HS-5 (cell line): Measurements from ENCODE around the gene PPM1E.
"Not testable (repeated sequence)": the region's sequence is repeated elsewhere in the genome, so short reads cannot be mapped to it uniquely, and the experiment has no call there.

Experiments
- DNase-seq: peaks from one replicate; pipeline ENCODE4 v3.0.0-alpha.2; 2012; ENCODE audit warnings: low read depth

PPM1E gene

DNA sequence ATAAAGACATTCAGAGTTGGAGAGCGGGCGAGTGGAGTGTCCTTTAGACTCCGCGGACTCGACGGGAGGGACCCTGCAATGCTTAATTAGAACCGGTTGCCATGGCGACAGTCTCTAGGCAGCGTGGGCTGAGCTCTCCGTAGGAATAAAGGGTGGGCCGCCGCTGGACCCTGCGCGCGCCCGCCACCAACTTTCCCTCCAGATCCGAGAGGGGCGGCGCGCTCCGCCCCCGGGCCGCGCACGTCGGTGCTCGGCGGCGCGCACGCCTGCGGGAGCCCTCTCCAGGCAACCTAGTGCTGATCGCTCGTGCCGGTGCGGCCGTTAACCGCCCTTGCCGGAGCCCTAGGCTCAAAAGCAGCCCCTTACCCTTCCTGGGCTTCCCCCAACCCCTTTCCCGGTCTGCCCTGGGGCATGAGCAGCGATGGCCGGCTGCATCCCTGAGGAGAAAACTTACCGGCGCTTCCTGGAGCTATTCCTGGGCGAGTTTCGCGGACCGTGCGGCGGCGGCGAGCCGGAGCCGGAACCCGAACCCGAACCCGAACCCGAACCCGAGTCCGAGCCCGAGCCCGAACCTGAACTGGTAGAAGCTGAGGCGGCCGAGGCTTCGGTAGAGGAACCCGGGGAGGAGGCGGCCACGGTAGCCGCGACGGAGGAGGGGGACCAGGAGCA lies at the start of gene PPM1E:
TSS of gene PPM1E (plus strand) at position 278 of the 669 bp plus-strand sequence.
- DNase-seq: no peak

DNA sequence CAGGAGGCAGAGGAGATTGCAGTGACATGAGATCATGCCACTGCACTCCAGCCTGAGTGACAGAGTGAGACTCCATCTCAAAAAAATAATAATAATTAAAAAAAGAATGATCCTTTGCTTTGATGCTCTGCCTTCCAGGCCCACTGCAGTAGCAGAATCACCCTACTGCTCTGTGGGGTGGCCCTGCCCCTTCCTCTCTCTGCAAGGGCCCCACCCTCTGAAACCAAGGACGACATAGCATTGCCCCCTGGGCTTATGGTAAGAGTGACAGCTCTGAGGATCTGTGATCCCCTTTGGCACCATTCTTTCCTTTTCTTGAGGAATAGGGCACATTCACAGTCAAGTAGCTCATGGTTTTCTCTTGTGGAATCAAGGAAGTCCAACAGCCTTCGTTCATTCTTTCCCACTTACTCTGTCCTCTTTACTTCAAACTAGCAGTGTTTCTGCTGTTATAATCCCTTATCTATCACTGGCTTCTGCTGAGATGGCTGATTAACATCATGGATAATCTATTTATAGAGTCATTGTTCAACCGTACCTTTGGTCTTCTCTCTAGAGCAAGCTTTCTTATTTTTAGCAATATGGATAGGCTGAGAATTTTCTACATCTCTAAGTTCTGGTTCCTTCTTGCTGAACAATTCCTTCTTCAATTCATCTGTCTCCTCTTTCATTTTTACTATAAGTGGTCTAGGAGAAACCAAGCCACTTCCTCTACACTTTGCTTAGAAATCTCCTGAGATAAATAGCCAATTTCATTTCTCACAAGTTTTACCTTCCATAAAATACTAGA lies 49.1 kb upstream of the PPM1E start:
- DNase-seq: no peak

DNA sequence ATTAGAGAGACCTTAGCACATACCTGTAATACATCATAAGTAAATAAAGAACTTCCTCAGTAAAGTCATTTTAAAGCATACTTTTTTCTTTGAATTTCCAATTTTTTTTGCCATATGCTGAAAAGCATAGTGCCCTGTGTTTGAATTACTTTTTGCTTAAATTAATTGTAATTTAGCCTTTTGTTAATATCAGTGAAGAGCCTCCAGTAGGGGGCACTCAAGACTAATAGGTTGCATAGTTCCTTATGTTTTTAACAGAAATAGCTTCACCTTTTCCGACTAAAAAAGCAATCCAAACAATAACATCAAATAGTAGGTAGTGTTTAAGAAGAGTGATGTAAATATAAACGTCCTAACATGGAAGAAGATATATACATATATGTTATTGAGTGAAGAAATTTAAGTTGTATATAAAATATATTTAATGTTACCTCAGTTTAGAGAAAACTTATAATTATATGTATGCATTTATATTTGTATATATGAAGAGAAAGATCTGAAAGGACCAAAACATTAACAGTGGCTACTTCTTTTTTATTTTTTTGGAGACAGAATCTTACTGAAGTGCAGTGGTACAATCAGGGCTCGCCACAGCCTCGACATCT lies 44.6 kb upstream of the PPM1E start:
- DNase-seq: peak; percentile 29

DNA sequence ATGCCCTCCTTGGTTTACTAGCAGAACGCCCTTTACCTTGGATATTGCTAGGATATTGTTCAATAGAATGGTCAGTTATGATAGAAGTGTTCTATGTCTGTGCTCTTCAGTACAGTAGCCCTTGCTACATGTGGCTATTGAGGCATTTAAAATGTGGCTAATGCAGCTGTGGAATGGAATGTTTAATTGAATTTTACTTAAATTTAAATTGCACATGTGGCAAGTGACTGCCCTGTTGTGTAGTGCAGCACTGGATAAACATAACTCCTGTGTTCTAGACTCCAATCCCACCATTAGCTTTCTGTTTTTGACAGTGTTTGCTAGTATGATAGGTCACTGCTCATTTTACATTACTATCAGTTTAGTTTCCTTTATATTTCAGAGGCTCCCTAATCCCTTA lies 33.4 kb upstream of the PPM1E start:
- no peak for DNase-seq

DNA sequence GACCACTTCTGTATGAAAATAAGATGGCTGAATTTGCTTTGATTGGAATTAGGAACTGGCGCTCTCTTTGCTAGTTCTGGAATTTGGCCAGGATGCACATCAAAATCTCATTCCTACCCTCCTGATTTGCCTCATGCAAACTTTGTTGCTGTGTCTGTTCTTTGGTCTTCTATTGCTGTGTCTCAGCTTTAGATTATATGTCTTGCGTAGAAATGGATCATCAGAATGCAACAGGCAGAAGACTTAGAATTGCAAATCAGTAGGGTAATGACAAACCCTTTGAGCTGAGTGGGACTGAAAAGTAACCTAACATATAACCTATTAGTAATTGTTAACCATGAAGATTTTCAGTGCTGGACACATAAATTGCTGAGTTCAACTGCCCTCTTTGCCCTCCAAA lies 33.0 kb upstream of the PPM1E start:
- DNase-seq: no peak

DNA sequence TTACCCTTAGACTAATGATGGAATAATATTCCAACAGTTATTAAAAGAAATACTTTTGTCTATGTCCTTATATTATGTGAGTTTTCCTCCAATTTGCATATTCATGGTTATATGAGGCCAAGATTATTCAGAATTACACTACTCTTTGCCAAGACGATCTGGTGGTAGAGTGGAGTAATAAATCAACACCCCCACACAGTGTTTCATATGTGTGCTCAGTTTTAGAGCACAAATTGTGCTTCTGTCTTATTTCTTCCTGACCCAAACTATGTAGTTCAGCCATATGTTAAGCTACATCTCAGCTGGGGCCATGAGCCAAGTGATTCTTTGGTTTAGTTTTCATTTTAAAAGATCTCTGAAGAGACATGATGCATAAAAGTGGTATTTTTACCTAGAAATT lies 26.9 kb upstream of the PPM1E start:
- DNase-seq: no peak

DNA sequence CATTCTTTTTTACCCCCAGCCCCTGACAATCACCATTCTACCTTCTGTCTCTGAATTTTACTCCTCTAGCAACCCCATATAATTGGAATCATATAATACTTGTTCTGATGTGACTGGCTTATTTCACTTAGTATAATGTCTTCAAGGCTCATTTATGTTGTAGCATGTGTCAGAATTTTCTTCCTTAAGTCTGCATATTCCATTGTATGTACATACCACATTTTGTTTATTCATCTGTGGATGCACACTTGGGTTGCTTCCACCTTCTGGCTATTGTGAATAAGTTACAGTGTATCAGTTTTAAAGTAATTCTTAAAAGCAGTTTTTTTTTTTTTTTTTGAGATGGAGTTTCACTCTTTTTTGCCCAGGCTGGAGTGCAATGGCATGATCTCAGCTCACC lies 24.7 kb upstream of the PPM1E start:
- DNase-seq: no peak

DNA sequence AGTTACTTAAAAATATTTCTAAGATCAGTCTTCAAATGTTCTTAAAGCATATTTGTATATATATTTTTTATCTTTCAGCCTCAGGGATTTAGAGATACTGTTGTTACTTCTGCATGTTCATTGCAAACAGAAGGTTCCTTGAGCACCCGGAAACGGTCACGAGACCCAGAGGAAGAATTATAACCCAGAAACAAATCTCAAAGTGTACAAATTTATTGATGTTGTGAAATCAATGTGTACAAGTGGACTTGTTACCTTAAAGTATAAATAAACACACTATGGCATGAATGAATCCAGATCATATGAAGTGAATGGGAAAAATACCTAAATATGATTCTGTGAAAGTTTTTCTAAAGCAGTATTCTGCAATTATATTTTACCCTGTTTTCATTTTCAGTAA lies 21.6 kb upstream of the PPM1E start:
- no peak for DNase-seq

DNA sequence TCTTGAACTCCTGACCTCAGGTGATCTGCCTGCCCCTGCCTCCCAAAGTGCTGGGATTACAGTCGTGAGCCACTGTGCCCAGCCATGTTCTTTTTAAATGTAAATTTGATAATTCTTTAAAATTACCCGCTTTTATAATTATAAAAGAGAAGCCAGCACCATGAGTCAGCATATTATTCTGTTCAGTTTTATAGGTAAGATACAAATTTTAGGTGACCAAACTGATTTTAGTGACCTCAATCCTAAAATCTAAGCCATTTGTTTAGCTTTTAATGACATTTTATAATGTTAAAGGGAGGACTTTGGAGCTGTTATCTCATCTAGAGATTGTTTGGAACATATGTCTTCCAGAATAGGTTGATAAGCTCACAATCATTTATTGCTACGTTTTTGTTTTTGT lies 20.8 kb upstream of the PPM1E start:
- DNase-seq: no peak

DNA sequence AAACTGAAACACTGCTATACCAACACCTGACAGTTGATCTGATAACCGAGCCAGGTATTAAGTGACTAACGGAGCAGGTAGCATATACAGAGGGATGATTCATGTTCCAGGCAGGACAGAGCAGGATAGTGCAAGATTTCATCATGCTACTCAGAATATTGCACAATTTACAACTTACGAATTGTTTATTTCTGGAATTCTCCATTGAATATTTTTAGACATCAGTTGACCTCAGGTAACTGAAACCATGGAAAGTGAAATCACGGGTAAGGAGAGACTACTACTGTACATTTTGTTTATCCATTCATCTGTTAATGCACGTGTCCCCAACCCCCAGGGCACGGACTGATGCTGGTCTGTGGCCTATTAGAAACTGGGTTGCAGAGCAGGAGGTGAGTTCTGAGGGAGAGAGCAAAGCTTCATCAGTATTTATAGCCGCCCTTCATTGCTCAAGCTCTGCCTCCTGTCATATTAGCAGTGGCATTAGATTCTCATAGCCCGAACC lies 14.5 kb upstream of the PPM1E start:
- DNase-seq: peak; percentile 9

DNA sequence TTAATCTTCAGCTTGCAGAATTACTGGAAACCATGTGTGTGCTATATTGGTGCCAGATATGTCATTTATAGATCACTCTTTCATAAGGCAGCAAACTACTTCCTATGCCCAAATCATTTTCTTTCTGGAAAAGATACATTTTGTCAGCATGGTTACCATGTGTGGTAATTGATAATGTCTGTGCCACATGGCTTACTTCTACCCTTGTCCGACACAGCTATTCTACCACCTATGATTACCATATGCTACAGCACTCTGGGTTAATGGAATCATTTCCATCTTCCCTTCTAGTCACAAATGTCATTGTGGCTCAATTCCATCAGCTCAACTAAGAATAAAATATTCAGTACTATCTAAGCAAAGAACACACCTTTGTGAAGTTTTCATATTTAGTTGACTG lies 8.0 kb upstream of the PPM1E start:
- no peak for DNase-seq

DNA sequence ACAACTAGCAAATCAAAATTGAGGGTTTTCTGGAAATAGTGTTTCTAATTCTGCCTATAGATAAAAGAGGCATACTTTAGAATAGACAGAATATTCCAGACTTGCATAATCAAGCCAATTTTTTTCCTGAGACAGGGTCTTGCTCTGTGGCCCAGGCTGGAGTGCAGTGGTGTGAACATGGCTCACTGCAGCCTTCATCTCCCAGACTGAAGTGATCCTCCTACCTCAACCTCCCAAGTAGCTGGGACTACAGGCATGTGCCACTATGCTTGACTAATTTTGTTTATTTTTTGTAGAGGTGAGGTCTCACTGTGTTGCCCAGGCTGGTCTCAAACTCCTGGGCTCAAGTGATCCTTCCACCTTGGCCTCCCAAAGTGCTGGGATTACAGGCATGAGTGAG lies 6.0 kb upstream of the PPM1E start:
- DNase-seq: not testable (repeated sequence)

DNA sequence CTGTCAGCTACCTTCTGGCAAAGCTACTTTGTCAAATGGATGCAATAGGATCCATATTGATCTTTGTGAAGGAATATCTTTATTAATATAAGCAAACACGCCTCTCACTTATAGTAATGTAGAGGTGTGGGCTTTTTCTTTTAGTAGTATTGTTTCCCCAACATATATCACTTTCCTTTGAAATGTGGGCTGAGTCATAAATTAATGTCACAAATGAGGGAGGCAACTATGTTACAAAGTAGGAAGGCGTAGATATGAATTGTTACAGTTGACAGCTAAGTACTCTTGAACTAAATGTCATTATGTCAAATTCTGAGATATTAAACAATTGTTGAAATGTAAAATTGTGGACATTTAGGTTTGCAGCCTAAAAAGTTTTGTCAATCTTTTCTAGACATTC lies 2.6 kb upstream of the PPM1E start:
- no peak for DNase-seq

DNA sequence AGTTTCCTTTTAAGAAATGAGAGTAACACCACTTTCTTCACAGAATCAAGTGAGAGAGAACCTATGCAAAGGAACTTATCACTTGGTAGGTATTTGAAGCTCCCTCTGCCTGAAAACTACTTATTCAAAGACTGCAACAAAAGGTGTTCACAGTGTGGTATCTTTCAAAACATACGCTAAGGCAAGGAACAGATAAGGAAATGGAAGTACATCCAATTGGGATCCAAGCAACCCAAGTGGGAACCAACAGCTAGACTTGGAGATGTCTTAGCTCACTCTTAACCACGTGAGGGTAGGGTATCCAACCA lies 431 bp upstream of the PPM1E start:
- DNase-seq: no peak

DNA sequence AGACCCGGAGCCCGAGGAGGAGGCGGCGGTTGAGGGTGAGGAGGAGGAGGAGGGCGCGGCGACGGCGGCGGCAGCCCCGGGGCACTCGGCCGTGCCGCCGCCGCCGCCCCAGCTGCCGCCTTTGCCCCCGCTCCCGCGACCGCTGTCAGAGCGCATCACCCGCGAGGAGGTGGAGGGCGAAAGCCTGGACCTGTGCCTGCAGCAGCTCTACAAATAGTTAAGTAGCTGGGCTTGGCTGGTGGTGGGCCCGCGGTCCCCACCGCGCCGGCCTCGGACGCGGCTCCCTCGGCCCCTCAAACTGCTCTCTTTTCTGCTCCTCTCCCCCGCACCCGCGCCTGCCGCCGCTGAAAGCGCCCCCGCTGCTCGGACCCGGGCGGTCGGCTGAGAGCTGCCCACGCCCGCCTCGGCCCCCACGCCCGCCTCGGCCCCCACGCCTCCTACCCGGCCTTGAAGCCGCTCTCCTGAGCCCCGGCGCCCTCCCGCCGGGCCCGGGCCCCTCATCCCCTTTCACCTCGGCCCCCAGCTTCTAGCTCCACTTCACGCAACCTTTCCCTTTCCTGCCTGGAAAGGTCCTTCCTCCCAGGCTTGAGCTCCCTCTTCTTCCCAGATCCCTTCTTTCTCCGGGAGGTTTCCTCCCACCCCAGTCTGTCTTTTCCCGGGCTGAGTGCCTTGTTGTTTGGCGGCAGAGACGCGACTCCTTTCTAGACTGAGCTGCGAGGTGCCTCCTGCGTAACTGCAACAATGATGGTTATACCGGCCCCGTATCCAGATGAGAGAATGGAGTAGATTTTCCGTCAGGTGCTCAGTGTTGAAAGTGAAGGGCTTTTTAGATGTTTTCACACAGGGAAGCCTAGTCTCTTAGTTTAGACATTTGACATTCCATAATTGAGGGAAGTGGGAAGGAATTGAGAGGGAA lies 850 bp downstream of the PPM1E start:
- DNase-seq: no peak

DNA sequence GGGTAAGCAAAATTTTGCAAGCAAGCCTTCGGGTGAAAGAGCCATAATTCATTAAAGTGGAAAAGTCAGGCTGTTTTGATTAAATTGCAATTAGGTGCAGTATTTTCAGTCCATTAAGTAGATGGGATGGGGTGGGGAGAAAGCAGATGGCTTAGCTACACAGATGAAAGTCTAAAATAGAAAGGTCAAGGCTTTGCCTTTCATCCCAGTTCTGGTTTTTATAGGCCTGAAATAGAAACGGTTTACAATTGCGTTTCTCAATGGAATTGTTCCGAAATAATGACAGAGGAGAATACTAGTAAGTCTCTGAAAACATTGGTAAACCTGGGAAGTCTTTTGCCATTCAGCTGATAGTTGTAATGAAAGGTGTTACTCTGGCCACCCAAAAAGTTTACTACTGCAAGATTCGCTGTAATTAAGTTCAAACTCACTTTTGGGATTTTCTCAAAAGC lies 1.5 kb downstream of the PPM1E start:
- DNase-seq: no peak

DNA sequence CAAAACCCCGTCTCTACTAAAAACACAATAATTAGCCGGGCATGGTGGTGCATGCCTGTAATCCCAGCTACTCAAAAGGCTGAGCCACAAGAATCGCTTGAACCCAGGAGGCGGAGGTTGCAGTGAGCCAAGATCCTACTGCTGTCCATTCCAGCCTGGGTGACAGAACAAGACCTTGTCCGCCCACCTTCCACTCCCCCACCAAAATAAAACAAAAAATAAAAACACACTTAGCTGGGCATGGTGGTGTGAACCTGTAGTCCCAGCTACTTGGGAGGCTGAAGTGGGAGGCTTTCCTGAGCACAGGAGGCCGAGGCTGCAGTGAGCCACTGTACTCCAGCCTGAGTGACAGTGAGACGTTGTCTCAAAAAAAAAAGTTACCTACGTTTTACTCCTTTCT lies 3.2 kb downstream of the PPM1E start:
- no peak for DNase-seq

DNA sequence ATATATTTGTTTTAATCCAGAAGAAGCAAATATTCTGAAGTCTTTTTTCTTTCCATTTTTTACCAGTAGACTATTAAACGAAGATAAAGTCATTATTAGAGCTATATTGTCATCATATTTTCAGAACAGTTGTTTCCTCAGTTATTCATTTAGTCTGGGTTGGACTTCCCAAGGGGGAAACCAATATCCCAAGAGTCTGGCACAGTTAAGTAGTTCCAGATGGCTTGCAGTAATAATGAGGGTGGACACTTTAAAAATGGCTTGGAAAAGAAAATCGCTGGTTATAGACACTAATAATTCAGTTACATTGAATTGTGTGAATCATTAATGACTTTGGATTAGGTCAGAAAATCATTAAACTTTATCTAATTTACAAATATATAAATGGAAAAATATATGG lies 3.9 kb downstream of the PPM1E start:
- no peak for DNase-seq

DNA sequence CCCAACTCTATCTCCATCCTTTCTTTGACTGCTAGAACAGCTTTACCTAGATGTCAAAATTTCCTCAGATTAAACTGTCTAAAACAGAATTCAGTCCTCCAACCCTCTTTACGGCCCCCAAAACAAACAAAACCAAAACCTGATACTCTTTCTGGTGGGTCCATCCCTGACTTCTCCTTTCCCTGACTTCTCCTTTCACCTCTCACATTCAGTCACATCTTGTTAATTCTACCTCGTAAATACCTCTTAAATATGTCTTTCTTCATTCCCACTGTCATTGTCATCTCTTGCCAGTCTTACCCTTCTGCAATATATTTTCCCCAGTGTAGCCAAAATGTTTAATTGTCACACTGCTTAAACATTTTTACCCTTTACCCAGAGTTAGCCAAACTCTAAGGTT lies 4.6 kb downstream of the PPM1E start:
- no peak for DNase-seq

DNA sequence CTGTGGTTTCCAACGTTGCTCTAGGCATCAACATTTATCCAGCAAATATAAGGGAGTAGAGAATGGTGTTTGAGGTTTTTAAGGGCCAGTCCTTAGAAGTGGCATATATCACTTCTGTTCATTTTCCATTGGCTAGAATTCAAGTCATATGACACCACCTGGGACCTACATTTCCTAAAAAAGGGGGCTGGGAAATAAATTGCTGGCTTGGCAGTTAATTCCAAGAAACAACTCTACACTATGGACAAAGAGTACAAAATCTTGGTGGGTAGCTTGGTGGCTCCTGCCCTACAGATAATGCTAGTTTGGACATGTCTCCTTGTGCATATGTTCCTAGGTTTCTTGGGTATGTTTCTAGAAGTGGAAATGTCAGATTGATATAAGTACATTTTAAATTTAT lies 7.6 kb downstream of the PPM1E start:
- DNase-seq: no peak

DNA sequence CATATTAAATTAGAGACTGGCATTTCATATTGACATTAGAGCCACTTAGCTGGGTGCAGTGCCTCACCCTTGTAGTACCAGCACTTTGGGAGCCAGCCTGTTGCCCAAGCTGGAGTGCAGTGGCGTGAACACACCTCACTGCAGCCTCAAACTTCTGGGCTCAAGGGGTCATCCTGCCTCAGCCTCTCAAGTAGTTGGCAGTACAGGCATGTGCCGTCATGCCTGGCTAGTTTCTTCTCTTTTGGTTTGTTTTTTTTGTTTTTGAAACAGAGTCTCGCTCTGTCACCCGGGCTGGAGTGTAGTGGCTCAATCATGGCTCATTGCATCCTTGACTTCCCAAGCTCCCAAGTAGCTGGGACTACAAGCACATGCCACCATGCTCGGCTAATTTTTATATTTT lies 8.7 kb downstream of the PPM1E start:
- DNase-seq: no peak

DNA sequence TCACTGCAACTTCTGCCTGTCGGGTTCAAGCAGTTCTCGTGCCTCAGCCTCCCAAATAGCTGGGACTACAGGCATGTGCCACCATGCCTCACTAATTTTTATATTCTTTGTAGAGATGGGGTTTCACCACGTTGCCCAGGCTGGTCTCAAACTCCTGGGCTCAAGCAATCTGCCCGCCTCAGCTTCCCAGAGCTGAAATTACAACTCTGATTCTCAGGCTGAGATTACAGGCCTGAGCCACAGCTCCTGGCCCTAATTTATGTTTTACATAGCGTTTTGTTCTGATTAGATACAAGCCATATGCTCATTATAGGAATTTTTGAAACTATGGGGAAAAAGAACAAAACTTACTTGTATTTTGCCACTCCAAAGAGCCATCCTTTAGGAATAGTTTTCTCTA lies 22.8 kb downstream of the PPM1E start:
- DNase-seq: not testable (repeated sequence)
